GM18520 (cell line): Measurements from ENCODE around the gene RARA.

Experiments
- ATAC-seq: cut with Tn5 transposase; IDR thresholded peaks from one replicate; pipeline ENCODE4 v1.9.1; 2021; ENCODE audit not compliant: unreplicated experiment

RARA gene

GRCh38 chr17:40345161-40345993, 36.4 kb downstream of the RARA start:
- ATAC-seq: no peak

- ATAC-seq: no peak
Observed at GRCh38 chr17:40345994-40346764, 37.2 kb downstream of the RARA start.

- ATAC-seq: no peak
Observed at GRCh38 chr17:40346765-40347158, 37.8 kb downstream of the RARA start.

GRCh38 chr17:40347319-40348135, 38.5 kb downstream of the RARA start:
- no peak for ATAC-seq

- ATAC-seq: no peak
Observed at GRCh38 chr17:40348136-40348504, 39.1 kb downstream of the RARA start.

GRCh38 chr17:40348562-40349476, 39.8 kb downstream of the RARA start:
- no peak for ATAC-seq

- ATAC-seq: no peak
Observed at GRCh38 chr17:40349477-40349894, 40.5 kb downstream of the RARA start.

GRCh38 chr17:40349895-40350688, 41.1 kb downstream of the RARA start:
- ATAC-seq: no peak

GRCh38 chr17:40350689-40351358, 41.8 kb downstream of the RARA start:
- ATAC-seq: no peak

GRCh38 chr17:40351359-40352236, 42.6 kb downstream of the RARA start:
- ATAC-seq: no peak

- ATAC-seq: no peak
Observed at GRCh38 chr17:40352237-40352778, 43.3 kb downstream of the RARA start.

- no peak for ATAC-seq
Observed at GRCh38 chr17:40352779-40353394, 43.9 kb downstream of the RARA start.

GRCh38 chr17:40354221-40355122, 45.5 kb downstream of the RARA start:
- ATAC-seq: no peak

GRCh38 chr17:40355123-40355803, 46.3 kb downstream of the RARA start:
- no peak for ATAC-seq

GRCh38 chr17:40355804-40356758, 47.1 kb downstream of the RARA start:
- no peak for ATAC-seq
